Measurements from ENCODE around the gene STX19.

DNA sequence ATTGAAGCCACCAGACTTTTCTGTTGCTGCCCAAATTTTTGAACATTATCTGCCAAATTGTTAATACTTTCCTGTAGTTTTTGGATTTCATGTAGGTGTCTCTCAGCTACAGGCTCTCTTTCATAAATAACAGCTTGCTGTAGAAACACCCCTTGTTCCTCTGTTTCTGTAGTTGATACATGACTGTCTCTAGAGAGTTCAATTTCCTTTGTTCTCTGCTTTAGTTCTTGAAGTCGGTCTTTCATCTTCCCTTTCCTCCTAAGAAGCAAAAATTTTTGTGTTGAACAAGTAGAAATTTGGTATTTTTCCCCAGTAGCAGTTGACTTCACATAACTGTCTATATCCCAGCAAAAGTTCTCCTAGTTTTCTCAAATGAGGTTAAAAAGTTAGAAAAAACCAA is 13.4 kb downstream of the STX19 start:
- TF ChIP-seq POLR2A (IDR thresholded peaks at IDR 0.05; ENCODE audit: low read depth, low read length) (no peak), EZH2 (IDR thresholded peaks at IDR 0.05; ENCODE audit: borderline replicate concordance, low read depth, low read length, severe bottlenecking) (no peak), JUN (IDR thresholded peaks at IDR 0.05; ENCODE audit: borderline replicate concordance, insufficient read depth, insufficient read length, low read depth) (no peak), POLR2AphosphoS5 (IDR thresholded peaks at IDR 0.05; ENCODE audit: insufficient read depth, low read depth, low read length) (no peak), MYC (IDR thresholded peaks at IDR 0.05; ENCODE audit: low read depth, low read length) (no peak), FOS (IDR thresholded peaks at IDR 0.05; ENCODE audit: borderline replicate concordance, insufficient read depth, low read length) (no peak), GATA2 (IDR thresholded peaks at IDR 0.05; ENCODE audit: insufficient read depth, insufficient read length, low read depth, low read length) (no peak)
- TF ChIP-seq, protein P1, sequence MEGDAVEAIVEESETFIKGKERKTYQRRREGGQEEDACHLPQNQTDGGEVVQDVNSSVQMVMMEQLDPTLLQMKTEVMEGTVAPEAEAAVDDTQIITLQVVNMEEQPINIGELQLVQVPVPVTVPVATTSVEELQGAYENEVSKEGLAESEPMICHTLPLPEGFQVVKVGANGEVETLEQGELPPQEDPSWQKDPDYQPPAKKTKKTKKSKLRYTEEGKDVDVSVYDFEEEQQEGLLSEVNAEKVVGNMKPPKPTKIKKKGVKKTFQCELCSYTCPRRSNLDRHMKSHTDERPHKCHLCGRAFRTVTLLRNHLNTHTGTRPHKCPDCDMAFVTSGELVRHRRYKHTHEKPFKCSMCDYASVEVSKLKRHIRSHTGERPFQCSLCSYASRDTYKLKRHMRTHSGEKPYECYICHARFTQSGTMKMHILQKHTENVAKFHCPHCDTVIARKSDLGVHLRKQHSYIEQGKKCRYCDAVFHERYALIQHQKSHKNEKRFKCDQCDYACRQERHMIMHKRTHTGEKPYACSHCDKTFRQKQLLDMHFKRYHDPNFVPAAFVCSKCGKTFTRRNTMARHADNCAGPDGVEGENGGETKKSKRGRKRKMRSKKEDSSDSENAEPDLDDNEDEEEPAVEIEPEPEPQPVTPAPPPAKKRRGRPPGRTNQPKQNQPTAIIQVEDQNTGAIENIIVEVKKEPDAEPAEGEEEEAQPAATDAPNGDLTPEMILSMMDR (IDR thresholded peaks at IDR 0.05; ENCODE audit: extremely low read depth in 1 of 2, insufficient read depth in 1 of 2, low read depth in 1 of 2, low read length in 2 of 2): no peak
- TF ChIP-seq, protein P2, sequence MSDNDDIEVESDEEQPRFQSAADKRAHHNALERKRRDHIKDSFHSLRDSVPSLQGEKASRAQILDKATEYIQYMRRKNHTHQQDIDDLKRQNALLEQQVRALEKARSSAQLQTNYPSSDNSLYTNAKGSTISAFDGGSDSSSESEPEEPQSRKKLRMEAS (IDR thresholded peaks at IDR 0.05; ENCODE audit: insufficient read depth, insufficient read length): no peak
